Stimulated activated CD4-positive, alpha-beta T cell treated with anti-CD3 and anti-CD28 coated beads, Interleukin-2, amount 100 ng/mL, for 24 hours (primary cell): Measurements from ENCODE around the gene KRTAP1-5.
"Not testable (repeated sequence)": the region's sequence is repeated elsewhere in the genome, so short reads cannot be mapped to it uniquely, and the experiment has no call there.

Experiments
- DNase-seq, 2 donors: peaks; one replicate each; pipeline ENCODE4 v3.0.0-alpha.2; 2020

KRTAP1-5 gene

DNA sequence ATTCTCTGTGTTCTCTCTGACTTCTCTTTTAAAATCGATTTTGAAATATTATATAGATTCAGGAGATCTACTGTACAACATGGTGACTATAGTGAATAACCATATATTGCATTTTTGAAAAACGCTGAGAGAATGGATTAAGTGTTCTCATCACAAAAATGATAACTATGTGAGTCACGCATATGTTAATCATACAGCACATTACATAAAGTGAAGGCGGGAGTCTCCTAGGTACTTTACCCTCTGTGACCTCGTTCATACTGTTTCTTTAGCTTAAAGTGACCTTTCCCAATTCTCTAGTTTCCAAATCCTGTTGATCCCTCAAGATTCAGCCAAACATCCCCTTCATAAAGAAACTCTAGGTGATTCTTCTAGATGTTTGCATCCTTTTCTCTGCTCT is 24.2 kb downstream of the KRTAP1-5 start:
- no peak for DNase-seq

DNA sequence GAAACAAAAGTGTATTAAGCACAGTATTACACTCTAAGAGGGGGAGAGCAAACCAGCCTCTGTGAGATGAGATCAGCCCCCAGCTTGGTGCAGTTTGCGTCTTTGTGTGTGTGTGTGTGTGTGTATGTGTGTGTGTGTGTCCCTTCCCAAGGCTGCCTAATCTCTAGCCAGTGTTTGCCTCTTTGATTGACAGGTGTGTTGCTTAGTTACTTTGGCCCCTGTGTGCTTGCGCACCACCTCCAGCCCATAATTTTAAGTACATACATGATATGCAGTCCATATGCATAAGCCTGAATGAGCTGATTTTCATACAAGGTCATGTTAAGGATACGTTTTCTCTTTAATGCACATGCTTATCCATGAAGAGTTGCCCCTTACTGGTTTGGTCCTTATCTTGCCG is 25.2 kb downstream of the KRTAP1-5 start:
- no peak for DNase-seq

GRCh38 chr17:40999563-40999962 is 27.4 kb downstream of the KRTAP1-5 start, which contains the start of gene KRTAP3-2:
KRTAP3-2 (minus strand) TSS chr17:40999906; CDS start chr17:40999853, 53 bp downstream.
- not testable (repeated sequence) for DNase-seq

- DNase-seq, result no peak
These were observed 29.6 kb downstream of the KRTAP1-5 start for GRCh38 chr17:40997361-40997760.

- no peak for DNase-seq
These were observed 30.2 kb downstream of the KRTAP1-5 start for GRCh38 chr17:40996829-40997228.

DNA sequence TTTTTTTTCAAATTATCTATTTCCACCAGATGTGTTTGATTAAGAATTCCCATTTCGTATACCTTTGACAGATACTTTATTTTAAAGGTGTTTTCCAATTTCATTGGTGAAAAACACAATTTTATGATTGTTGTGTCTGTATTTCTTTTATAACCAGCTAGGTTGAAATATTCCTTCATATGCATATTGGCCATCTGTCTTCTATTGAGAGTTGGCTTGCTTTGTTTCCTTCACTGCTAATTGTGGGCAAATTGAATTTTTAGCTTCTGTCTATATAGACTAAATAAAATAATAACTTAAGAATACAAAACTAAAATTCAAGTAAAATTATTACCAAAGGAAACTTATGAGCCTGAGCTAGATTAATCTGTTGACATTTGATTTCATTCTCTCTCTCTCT is 31.9 kb downstream of the KRTAP1-5 start:
- no peak for DNase-seq

GRCh38 chr17:40993839-40994238 is 33.2 kb downstream of the KRTAP1-5 start, which contains the start of gene KRTAP3-3:
KRTAP3-3 (minus strand) TSS chr17:40994164; CDS start chr17:40994097, 67 bp downstream.
- no peak for DNase-seq

- no peak for DNase-seq
These were observed 33.9 kb downstream of the KRTAP1-5 start for GRCh38 chr17:40993084-40993483.

DNA sequence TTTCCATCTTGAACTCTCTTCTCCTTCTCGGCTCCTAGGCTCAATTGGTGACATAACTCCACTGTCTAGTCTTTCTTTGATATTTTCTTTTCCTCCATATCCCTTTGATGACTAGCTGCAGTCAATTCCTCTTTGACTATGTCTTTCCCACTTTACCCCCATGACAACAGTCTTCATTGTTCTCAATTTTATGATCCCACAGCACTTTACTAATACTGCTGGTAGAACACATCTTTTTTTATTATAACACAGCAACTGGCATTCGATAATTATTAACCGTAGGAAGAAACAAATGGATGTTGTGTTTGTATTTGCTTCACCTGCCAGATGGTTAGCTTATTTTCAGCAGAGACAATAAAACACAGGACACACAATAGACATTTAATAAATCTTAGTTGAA is 34.3 kb downstream of the KRTAP1-5 start:
- DNase-seq, result no peak

DNA sequence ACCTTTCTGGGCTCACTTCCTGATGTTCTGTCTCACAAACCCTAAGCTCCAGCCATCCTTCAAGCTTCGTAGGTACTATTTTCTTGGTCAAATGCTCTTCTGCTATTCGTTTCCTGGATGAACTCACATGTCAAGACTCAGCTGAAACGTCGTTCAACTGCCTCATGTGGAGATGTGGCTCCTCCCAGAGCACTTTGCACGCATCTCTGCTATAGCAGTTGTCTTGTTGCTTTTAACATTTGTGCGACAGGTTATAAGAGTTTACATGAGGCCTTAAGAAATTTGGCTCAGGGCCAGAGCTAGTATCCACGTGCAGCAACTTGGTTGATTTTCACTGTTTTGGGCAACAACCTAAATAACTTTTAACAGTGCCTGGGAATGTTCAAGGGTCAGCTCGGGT is 40.1 kb downstream of the KRTAP1-5 start:
- DNase-seq, result no peak

- no peak for DNase-seq
These were observed 42.8 kb downstream of the KRTAP1-5 start, which contains the start of gene KRT40 for GRCh38 chr17:40984226-40984625. KRT40 (minus strand) TSS chr17:40984326; CDS start chr17:40984273, 53 bp downstream.

- no peak for DNase-seq
These were observed 45.9 kb downstream of the KRTAP1-5 start for GRCh38 chr17:40981115-40981514.

GRCh38 chr17:40980596-40980995 is 46.4 kb downstream of the KRTAP1-5 start:
- DNase-seq, result no peak

DNA sequence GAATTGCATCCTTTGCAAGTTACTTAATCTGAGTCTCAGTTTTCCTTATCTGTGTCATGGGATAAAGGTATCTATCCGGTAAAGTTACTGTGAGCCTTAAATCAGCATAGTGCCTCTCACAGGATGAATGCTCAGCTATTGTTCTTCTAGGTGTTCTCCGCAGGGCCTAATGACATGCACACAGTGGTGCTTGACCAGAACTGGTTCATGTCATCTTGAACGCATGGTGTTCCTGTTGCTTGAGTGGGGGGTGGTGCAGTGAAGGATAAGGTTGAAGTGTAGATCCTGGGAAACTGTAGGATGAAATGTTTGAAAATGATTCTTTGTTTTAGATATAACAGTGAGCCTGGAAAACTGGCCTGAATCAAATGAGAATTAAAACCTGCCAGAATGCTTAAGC is 46.9 kb downstream of the KRTAP1-5 start:
- no peak for DNase-seq

DNA sequence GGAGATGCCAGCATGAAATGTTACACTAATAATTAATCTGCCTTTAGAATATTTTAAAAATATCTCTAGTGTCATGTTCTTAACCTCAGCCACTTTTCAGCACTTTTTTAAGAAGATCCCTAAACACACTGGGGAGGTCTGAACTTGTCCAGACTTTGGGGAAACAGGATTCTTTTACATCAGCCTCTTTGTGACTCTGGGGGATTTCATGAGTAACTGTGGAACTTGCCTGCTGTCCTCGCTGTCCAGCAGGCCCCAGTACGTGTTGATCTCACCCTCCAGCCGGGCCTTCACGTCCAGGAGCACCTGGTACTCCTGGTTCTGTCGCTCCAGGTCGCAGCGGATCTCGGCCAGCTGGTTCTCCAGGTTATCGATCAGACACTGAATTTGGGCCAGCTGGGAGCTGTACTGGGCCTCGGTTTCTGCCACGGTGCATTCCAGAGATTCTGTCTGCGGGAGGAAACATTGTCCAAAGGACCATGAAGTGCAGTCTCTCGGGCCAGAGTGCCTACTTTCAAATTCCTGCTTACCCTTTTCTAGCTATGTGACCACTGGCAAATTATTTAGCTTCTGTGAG is 48.3 kb downstream of the KRTAP1-5 start:
- DNase-seq, result no peak
